Fibroblast of the conjunctiva (primary cell): Measurements from ENCODE around the gene WFS1.

Experiments
- DNase-seq: peaks from one replicate; pipeline ENCODE4 v3.0.0-alpha.2; 2010; ENCODE audit warnings: low read depth

The WFS1 gene

DNA sequence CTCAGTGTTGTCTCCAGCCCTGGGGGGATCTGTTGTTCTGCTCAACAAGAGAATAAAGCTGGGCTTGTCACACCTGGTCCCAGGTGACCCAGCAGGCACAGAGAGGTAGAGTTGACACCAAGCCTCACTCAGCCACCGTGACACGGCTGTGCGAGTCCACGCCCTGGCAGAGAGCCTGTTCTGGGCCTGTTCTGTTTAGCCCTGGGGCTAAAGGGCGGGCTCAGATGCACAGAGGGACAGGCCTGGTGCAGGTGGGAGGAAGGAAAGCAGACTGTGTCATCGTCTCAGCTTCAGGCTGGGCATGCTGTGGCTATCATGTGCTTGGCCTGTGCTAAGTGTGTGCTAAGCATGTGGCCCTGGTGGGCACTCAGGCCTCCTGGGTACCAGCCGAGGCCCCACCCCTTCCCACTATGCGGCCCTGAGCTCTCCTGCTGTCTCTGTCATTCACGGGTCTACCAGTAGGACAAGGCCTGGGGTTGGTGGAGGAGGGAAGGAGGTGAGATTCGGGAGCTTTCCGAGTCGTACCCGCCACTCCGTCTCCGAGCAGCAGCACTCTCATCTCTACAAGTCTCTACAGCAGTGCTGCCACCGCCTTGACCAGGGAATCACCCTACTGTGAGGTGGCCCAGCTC lies 10.8 kb downstream of the WFS1 start:
- DNase-seq: no peak

DNA sequence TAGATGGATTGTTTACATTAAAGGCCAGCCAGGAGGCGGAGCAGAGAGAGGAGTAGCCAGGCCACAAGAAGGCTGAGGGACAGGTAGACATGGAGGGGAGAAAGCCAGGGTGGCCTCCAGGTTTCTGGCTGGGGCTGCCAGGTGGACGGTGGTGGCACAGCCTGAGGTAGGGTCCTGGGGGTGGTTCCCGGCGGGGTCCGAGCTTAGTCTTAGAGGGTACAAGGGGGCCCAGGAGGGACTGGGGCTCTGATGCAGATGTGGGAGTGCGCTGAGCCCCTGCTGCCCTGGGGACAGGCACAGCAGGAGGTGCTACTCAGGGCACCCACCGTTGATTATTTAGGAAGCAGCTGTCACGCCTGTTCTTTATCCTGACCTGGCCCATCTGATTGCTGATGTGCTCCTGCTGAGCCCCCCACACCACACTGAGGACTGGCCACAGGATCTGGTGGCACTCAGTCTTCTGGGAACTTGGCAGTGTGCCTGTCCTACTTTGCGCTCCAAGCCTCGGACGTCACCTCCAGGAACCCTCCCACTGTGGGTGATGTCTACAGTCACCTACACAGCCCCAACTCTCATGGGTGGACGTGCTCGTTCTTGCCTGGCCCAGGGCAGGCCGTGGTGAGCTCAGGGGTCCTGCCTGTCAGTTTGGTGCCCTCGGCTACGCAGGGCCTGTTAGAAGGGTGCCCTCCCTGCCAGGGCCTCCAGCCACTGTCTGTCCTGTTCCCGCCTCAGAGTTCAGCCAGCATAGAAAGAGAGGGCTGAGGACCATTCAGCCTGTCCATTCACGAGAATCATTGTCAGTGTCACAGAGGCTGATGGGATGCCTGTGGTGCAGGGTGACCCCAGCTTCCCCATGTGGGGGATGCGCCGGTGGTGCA lies 12.0 kb downstream of the WFS1 start:
- no peak for DNase-seq

DNA sequence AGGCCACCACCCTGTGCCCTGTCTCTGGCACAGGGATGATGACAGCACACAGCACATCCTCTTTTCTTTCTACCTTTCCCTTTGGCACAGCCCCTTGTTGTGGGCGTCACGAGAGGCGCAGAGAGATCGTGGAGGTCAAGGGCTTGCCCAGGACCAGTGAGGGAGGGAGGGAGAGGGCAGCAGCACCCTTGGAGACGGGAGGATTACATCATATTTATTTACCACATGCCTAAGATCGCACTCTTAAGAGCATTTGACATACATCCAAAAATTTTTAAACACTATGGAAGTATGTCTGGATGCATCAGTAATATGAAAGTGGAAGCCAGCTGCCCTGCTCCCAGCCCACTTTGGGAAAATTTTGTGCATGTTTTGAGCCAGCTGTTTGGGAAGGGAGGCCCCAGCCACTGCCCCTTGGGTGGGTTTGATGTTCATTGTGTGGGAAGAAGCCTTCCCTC lies 12.7 kb downstream of the WFS1 start:
- DNase-seq: peak; percentile 28

DNA sequence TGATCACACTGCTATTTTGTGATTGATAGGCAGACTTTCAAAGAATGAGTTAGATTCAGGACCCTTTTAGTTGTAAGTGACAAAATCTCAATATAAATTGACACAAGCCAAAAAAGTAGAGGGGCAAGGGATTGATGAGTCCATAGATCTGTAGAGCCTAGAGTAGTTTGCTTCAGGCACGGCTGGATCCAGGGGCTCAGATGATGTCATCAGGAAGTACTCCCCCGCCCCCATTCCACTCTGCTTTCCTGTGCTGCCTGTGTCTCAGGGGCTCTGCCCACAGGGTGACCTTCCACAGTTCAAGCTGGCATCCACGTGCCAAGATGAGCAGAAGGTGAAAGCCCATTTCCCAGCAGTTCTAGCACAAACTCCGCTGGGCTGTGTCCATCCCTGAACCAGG lies 13.6 kb downstream of the WFS1 start:
- DNase-seq: no peak

DNA sequence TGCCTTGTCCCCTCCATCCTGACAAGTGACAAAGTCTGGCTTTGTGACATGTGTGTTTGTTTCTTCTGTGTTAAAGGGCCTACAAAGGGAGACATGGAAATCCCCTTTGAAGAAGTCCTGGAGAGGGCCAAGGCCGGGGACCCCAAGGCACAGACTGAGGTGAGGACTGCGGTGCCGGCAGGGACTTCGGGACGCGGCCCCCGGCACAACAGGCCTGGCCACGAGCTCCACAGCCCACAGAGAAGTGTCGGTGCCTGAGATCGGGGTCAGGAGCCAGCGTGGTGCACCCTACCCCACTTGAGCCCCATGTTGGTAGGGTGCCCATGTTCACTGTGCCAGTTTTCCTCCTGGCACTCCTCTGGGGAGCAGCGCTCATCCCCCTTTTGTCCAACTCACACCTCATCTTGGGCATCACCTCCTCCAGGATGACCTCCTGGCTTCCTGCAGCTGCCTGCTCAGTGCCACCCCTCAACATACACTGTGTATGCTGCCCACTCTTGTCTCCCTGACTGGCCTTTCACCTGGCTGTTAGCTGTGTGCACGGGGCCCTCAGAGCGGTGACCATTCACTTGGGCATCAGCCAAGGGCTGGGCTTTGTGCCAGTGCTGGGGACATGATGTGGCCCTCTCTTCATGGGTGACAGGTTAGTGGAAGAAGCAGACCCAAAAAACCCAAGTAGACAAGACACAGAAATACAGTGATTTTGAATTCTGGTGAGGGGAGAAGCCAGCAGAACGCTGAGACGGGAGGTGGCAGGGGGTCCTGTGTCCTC lies 17.6 kb downstream of the WFS1 start:
- no peak for DNase-seq

DNA sequence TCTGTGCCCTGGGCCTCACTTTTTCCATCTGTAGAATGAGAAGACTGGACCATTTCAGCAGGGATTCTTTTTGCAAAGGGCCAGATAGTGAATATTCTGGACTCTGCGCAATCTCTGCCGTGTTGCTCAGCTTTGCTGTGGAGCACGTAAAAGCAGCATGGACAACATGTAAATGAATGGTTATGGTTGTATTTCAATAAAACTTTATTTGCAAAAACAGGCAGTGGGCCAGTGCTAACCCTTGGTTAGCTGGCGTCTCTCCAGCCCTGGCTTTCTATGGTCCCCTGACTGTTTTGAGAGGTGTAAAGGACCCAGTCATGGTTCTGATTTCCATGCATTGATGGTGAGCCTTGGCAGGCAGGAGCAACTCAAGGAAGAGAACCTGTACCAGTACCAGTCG lies 18.7 kb downstream of the WFS1 start:
- no peak for DNase-seq

DNA sequence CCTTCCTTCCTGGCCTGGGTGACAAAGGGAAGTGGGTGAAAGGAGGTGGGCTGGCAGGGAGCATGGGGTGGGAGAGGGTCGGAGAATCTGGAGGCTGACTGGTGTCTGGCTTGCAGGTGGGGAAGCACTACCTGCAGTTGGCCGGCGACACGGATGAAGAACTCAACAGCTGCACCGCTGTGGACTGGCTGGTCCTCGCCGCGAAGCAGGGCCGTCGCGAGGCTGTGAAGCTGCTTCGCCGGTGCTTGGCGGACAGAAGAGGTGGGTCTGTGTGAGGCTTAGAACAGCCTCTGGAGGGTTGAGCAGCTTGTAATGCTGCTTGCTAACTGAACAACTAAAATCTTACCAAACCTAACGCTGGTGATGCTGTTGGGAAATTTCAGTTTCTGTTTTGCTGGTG lies 19.2 kb downstream of the WFS1 start:
- no peak for DNase-seq

DNA sequence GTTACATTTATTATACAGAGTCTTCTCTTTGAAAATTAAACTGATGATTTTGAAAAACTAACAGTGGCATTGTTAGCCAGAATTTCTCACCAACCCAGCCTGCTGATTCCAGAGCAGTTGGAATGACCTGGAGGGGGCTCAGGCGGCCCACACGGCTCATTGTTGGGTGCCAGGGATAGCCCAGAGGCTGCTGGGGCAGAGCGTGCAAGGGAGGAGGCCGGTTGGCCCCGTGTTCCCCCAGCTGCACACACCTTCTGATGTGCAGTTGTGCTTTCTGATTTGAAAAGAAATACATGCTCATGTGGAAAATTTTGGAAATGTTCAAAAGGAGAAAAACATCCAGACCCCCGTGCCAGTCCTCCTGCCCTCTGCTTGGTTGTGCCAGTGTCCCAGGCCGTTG lies 20.6 kb downstream of the WFS1 start:
- no peak for DNase-seq

DNA sequence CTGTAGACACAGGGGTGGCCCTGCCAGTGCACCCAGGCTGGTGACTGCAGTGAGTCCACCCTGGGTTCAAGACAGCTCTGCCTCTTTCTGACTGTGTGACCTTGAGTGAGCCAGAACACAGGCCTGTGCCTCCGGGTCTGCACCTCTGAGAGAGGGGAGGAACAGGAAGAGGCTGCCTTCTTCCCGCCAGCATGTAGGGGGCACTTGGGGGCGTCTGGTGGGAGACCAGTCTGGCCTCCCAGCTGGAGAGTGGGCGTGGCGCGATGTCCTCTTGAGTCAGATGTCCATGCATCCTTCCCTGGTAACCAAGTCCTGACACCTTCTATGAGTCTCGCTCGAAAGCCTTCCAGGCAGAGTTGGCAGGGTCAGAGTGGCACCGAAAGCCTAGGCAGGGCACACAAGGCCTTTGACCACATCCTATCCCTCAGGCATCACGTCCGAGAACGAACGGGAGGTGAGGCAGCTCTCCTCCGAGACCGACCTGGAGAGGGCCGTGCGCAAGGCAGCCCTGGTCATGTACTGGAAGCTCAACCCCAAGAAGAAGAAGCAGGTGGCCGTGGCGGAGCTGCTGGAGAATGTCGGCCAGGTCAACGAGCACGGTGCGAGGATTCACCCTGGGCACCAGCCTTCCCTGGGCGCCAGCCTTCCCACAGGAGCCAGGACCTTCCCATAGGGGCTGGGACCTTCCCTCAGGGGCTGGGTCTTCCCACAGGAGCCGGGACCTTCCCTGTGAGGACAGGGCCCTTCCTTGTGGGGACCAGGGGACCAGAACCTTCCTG lies 21.3 kb downstream of the WFS1 start:
- no peak for DNase-seq

DNA sequence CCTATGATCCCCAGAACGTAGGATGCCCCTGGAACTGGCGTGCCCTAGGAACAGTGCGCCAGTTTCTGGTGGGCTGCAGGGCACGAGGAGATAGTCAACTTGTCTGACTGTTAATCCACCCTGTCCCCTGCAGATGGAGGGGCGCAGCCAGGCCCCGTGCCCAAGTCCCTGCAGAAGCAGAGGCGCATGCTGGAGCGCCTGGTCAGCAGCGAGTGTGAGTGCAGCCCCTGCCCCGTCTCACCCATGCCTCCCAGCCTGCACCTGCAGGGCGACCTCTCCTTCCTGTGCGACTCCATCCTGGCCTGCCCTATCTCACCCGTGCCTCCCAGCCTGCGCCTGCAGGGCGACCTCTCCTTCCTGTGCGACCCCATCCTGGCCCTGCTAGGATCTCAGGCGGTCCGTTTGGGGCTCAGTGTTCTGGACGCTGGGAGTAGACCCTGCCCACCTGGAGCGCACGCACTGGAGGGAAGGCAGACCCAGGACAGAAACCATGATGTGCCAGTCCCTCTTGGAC lies 22.2 kb downstream of the WFS1 start:
- DNase-seq: no peak

DNA sequence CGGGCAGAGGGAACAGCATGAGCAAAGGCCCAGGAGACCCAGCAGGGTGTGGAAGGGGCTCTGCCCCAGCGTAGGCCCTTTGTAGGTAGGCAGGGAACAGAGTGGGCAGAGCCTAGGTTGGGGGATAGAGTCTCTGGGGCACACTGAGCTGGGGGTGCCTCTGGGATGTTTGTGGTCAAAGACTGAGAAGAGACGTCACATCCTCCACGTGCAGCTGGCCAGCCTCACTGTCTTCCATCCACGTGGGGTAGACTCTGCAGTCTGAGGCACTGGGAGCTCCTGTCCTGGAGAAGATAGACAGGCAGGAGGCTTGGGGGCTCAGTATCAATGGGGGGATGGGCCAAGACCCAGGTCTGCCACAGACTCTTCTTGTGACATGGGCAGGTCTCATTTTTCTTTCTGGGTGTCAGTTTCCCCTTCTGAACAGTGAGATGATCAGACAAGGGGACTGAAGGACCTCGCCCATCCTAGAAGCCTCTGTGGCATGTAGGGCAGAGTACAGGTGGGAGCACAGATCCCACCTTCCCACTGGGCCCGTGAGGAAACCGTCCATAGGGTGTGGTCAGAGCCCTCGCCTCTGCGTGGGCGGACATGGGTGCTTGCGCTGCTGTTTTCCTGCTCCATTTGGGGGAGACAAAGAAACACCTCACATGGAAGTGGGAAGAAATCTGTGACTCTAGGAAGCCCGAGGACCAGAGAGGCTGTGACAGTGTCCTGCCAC lies 22.9 kb downstream of the WFS1 start:
- no peak for DNase-seq

DNA sequence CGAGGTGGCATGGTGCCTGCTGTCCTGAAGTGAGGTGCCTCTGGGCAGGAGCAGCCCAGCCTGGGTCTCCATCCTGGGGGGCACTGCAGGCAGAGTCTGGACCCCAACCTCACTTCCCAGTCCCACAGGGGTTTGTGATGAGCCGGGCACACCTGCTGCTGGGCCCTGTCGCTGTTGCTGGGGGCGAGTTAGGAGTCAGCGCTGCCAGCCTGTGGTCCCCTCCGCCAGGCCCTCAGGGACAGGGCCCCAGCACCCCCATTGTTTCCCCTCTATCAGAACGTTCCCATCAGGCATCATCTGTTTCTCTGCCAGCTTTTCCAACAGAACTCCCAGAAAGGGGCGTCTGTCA lies 23.4 kb downstream of the WFS1 start:
- DNase-seq: no peak

DNA sequence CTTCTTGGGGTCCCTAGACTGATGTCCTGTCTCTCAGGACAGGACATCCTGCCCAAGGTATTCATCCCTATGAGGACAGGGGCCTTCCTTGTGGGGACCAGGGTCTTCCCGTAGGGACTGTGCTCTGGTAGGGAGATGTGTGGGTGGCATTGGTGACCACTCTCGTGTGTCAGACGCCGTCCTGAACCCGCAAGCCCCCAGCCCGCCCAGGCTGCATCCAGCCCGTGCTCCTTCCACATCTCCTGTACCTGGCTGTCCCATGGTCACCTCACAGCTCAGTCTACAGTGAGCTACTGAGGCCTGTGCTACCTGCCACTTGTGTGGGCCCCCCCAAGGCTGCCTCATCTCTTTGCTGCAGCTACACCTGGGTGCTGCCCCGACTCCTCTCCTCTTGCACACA lies 24.0 kb downstream of the WFS1 start:
- DNase-seq: no peak

DNA sequence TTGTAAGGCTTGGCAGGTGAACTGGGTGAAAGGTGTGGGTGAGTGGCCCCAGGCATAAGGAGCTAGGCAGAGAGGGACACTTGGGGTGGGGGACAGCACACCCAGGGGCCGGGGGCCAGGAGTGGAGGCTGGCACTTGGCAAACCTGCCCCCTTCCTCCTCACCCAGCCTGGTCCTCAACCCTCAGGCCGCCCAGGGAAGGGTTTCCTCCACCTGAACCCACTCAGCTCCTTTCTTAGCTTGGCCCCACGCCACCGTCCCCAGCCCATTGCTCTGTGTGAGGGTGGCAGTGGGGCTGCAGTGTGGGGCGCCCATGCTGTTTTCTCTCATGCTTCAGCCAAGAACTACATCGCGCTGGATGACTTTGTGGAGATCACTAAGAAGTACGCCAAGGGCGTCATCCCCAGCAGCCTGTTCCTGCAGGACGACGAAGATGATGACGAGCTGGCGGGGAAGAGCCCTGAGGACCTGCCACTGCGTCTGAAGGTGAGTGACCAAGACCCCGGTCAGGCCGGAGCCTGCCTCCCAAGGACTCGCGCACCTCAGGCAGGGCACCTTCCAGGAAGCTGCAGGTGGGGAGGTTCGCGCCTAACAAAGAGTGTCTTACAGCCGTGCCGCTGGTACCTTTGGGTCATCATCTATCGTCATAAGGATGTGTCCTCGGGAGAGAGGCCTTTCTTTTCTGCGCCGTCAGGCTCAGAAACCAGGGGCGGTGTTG lies 25.2 kb downstream of the WFS1 start:
- DNase-seq: no peak

DNA sequence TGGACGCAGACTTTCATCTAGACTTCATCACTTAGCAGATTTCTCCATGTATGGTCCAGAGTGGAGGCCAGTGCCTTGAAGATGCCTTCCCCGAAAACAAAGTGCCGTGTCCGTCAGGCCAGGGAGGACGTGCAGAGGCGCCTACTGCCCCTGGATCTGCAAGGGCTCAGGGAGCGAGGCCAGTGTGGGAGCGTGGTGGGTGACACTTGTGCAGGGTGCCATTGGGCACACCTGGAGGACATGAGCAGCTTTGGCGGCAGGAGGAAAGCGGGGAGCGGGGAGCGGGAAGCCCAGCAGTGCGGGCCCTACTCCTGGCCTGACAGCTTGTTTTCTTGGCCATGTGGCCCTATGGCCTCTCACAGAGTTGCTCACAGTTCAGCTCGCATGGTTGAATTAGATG lies 25.8 kb downstream of the WFS1 start:
- no peak for DNase-seq

DNA sequence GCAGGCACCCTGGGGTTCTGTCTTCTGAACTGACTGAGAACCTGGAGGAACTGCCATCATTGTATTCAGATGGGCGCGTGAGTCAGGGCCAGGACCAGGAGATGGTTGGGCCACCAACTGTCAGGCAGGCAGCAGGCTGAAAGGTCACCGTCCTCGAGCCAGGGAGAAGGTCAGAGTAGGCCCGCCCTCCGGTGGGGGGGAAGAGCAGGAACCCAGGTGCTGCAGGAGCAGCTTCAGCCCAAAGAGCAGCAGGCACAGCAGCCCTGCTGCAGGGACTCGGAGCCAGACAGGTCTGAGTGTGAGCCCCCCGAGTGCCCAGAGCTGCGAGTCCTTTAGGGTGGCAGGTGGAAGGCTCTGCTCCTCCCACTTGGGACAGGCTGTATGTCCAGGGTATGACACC lies 26.4 kb downstream of the WFS1 start:
- DNase-seq: no peak

DNA sequence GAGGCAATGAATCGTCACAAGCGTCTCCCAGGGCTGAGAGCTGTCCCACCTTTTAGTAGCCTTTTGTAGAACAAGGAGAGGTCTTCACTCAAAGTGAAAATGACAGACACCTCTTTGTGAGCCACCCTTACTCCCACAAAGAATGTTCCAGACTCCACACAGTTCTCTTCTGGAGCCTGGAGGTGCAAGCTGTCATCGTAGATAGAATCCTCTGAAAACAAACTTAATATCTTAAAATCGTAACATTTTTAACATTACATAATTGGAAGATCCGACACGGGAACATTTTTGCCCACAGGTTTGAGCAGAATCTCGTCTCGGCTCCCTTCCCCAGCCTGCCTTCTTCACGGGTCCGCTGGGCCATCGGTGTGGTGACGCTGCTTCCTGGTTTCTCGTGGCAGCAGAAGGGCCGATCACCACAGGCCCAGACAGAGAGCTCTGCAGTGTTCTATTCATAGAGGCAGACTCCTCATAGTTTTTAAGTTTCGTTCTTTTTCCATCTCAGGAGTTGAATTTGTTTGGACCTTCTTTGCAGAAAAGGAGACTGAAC lies 27.7 kb downstream of the WFS1 start:
- DNase-seq: no peak

DNA sequence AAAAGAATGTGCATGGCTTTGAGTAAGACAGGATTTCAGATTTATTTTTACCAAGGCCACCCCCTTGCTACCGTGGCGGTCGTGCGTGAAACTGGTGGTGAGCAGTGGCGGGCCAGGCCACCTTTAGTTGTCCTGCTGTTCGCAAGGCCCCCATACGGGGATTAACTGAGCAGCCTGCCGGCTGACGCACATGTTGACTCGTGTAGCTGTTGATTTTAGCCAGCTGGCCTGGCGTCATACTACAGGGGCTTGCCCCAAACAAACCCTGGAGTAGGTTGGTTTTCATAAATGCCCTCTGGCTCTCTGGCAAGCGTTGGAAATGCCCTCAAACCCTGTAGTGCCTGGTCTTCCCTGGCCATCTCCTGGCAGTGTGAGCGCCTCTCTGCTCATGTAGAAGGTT lies 28.4 kb downstream of the WFS1 start:
- no peak for DNase-seq

DNA sequence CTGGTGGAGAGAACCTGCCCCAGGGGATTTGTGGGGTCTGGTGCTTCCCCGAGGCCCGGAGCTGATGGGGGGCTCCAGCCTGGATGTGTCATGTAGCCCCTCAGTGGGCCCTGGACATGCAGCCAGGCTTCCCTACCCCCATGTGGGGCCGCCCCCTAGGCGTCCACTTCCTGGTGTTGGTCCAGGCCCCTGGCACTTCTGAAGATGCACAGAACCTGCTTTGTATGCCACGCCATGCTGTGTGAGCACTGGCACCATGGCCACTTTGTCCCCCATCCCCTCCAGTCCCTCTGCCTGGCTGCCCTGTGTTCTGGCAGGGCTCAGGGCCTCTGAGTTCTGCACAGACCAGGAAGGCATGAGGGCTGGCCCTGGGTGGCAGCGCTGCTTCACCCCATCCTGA lies 29.2 kb downstream of the WFS1 start:
- DNase-seq: no peak

DNA sequence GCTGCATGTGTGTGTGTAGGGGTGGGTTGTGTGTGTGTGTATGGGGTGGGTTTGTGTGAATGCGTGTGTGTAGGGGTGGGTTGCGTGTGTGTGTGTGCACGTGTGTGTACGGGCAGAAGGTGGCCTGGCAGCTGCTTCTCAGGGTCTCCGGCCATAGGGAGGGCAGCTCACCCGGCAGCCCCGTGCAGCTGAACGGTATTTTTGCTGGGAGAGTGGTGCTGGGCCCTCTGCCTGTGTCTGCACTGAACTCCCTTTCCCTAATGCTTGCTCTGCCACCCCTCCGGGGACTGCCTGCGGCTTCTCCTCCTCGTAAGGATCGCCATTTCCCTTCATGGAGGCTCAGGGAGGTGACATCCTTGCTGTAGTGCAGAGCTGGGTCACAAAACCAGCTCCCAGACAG lies 30.2 kb downstream of the WFS1 start:
- DNase-seq: no peak
